ENCODE measurements around the gene FHOD3.
"Not testable (repeated sequence)": the region's sequence is repeated elsewhere in the genome, so short reads cannot be mapped to it uniquely, and the experiment has no call there.

FHOD3 gene

GRCh38 chr18:36814994-36815393 lies 517.5 kb downstream of the FHOD3 start:
- DNase-seq = no peak

- DNase-seq = not testable (repeated sequence)
Measured at GRCh38 chr18:36816096-36816495, 518.6 kb downstream of the FHOD3 start.

GRCh38 chr18:36817039-36817438 lies 519.5 kb downstream of the FHOD3 start:
- DNase-seq = no peak

- DNase-seq = no peak
Measured at GRCh38 chr18:36818652-36819051, 521.1 kb downstream of the FHOD3 start.

GRCh38 chr18:36819621-36820020 lies 522.1 kb downstream of the FHOD3 start:
- no peak for DNase-seq

GRCh38 chr18:36821681-36822080 lies 524.2 kb downstream of the FHOD3 start:
- no peak for DNase-seq

- DNase-seq = no peak
Measured at GRCh38 chr18:36825526-36825925, 528.0 kb downstream of the FHOD3 start.

- DNase-seq = no peak
Measured at GRCh38 chr18:36826556-36826955, 529.0 kb downstream of the FHOD3 start.

GRCh38 chr18:36828157-36828629 lies 530.7 kb downstream of the FHOD3 start:
- peak; percentile 19 for DNase-seq

GRCh38 chr18:36828630-36829361 lies 531.3 kb downstream of the FHOD3 start, which contains the start of the genes KIAA1328 and TPGS2:
Gene KIAA1328 (plus strand): TSS chr18:36829127. CDS start chr18:36829139, 12 bp downstream.
Gene TPGS2 (minus strand): TSS chr18:36829002. CDS start chr18:36828767, 235 bp downstream.
- DNase-seq = peak; percentile 87

All from stimulated activated CD4-positive, alpha-beta T cell treated with anti-CD3 and anti-CD28 coated beads, Interleukin-4, amount 100 ng/mL, for 1 hour (primary cell).